Neural progenitor cell (in vitro differentiated cells): Measurements from ENCODE around the gene USP32.

Experiments
- CTCF ChIP-seq: fragments of 200-600 bp; sonication (generic); IDR thresholded peaks from 2 replicates; pipeline ENCODE4 v1.5.1; 2017; ENCODE audit warnings: antibody characterized with exemption, mild to moderate bottlenecking
- EZH2 ChIP-seq: fragments of 200-600 bp; sonication (generic); IDR thresholded peaks from 2 replicates; pipeline ENCODE4 v1.6.1; 2017; ENCODE audit warnings: antibody characterized with exemption, mild to moderate bottlenecking, moderate library complexity
- EZH2phosphoT487 ChIP-seq: fragments of 200-600 bp; sonication (generic); IDR thresholded peaks from 2 replicates; pipeline ENCODE4 v1.6.1; 2017; ENCODE audit warnings: antibody characterized with exemption

- TF ChIP-seq EZH2phosphoT487 = no peak
- no peak for TF ChIP-seq EZH2
- TF ChIP-seq CTCF = no peak
Observed at GRCh38 chr17:60137731-60138130, 254.2 kb downstream of the USP32 start.
